ENCODE results near the gene PPP1R13L.
"Not testable (repeated sequence)": the region's sequence is repeated elsewhere in the genome, so short reads cannot be mapped to it uniquely, and the experiment has no call there.

Gene PPP1R13L

GRCh38 chr19:45344621-45345505, 60.0 kb downstream of the PPP1R13L start:
- no peak for DNase-seq (ENCODE audit: low spot score)

GRCh38 chr19:45342911-45343310, 62.0 kb downstream of the PPP1R13L start:
- no peak for DNase-seq (ENCODE audit: low spot score)

- DNase-seq (ENCODE audit: low spot score), result no peak
Observed at GRCh38 chr19:45340899-45341453, 63.9 kb downstream of the PPP1R13L start.

GRCh38 chr19:45340232-45340898, 64.5 kb downstream of the PPP1R13L start, which contains the start of gene KLC3:
Gene KLC3, plus strand, starts transcription at chr19:45340750. Its CDS starts 4,792 bp downstream, at chr19:45345542.
- DNase-seq (ENCODE audit: low spot score), result no peak

GRCh38 chr19:45339629-45340028, 65.2 kb downstream of the PPP1R13L start:
- DNase-seq (ENCODE audit: low spot score), result no peak

GRCh38 chr19:45336696-45337251, 68.1 kb downstream of the PPP1R13L start:
- DNase-seq (ENCODE audit: low spot score), result no peak

GRCh38 chr19:45334881-45335280, 70.0 kb downstream of the PPP1R13L start:
- DNase-seq (ENCODE audit: low spot score), result not testable (repeated sequence)

- DNase-seq (ENCODE audit: low spot score), result no peak
Observed at GRCh38 chr19:45333609-45334303, 71.1 kb downstream of the PPP1R13L start.

GRCh38 chr19:45331411-45331810, 73.5 kb downstream of the PPP1R13L start:
- no peak for DNase-seq (ENCODE audit: low spot score)
